Right atrium auricular region (tissue), 2 donors: ENCODE measurements around the gene NTMT1. TPM values are rescaled to one million over a fixed set of nuclear protein-coding genes. Genes with fewer than 3 reads are reported as not detected.
"Not testable (repeated sequence)": the region's sequence is repeated elsewhere in the genome, so short reads cannot be mapped to it uniquely, and the experiment has no call there.

Experiments
- DNase-seq: peaks from one replicate; pipeline ENCODE4 v3.0.0-alpha.2; 2019; ENCODE audit warnings: low spot score
- H3K27ac ChIP-seq, 2 donors: fragments of 200-600 bp; sonication (generic); 1 replicate in 1 of 2; 2 replicates in 1 of 2; pipeline ENCODE4 v1.5.1; 2016 to 2019
- H3K27me3 ChIP-seq, 2 donors: fragments of 200-600 bp; sonication (generic); one replicate each; pipeline versions ENCODE4 v1.5.1 to v1.6.0; 2017 to 2019
- H3K36me3 ChIP-seq: fragments of 200-600 bp; sonication (generic); one replicate; pipeline ENCODE4 v1.5.1; 2016
- H3K4me1 ChIP-seq, 2 donors: fragments of 200-600 bp; sonication (generic); one replicate each; pipeline versions ENCODE4 v1.5.1 to v1.6.0; 2017 to 2019
- H3K4me3 ChIP-seq, 2 donors: fragments of 200-600 bp; sonication (generic); 1 replicate in 1 of 2; 2 replicates in 1 of 2; pipeline ENCODE4 v1.5.1; 2017 to 2019; ENCODE audit warnings: mild to moderate bottlenecking in 1 of 2, moderate library complexity in 1 of 2
- H3K9me3 ChIP-seq, 2 donors: fragments of 200-600 bp; sonication (generic); one replicate each; pipeline ENCODE4 v1.5.1; 2019
- total RNA-seq, 2 donors: library from RNA; depleted of rRNA; stranded (reverse); fragments of >200 nt; gene quantifications; one replicate each; pipeline ENCODE4 v1.1.0, GENCODE V29; 2016
- TF ChIP-seq, protein P1 (sequence below), 2 donors: fragments of 200-600 bp; sonication (generic); IDR thresholded peaks; one replicate each; pipeline ENCODE4 v1.5.1; 2019; ENCODE audit warnings: antibody characterized with exemption in 2 of 2

Gene NTMT1
- total RNA-seq, 2 donors from 2014 or later, result 33.7 to 36.0 TPM

DNA sequence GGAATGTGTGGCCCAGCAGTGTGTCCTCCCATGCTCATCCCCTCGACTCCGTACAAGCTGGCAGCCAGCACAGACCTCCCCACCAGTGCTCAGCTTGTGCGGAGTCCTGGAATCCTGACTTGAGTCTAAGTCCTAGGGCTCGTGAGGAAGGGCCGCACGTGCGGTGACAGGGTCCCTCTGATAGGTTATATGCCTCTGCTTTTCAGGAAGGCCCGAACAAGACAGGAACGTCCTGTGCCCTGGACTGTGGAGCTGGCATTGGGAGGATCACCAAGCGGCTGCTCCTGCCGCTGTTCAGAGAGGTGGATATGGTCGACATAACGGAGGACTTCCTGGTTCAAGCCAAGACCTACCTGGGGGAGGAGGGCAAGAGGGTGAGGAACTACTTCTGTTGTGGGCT, 7.9 kb downstream of the NTMT1 start:
- peaks cover 65% of the 10 kb centered on the region for H3K36me3 ChIP-seq
- no peaks in the 10 kb centered on the region for H3K27me3 ChIP-seq
- no peak overlapping the region for H3K27ac ChIP-seq
- H3K9me3 ChIP-seq, result no peaks in the 10 kb centered on the region
- no peak overlapping the region for H3K4me3 ChIP-seq
- TF ChIP-seq, protein P1, sequence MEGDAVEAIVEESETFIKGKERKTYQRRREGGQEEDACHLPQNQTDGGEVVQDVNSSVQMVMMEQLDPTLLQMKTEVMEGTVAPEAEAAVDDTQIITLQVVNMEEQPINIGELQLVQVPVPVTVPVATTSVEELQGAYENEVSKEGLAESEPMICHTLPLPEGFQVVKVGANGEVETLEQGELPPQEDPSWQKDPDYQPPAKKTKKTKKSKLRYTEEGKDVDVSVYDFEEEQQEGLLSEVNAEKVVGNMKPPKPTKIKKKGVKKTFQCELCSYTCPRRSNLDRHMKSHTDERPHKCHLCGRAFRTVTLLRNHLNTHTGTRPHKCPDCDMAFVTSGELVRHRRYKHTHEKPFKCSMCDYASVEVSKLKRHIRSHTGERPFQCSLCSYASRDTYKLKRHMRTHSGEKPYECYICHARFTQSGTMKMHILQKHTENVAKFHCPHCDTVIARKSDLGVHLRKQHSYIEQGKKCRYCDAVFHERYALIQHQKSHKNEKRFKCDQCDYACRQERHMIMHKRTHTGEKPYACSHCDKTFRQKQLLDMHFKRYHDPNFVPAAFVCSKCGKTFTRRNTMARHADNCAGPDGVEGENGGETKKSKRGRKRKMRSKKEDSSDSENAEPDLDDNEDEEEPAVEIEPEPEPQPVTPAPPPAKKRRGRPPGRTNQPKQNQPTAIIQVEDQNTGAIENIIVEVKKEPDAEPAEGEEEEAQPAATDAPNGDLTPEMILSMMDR (IDR thresholded peaks at IDR 0.05), result no peak
- DNase-seq, result no peak
- H3K4me1 ChIP-seq, result peaks cover 0 to 41% of the 10 kb centered on the region in 2 donors

DNA sequence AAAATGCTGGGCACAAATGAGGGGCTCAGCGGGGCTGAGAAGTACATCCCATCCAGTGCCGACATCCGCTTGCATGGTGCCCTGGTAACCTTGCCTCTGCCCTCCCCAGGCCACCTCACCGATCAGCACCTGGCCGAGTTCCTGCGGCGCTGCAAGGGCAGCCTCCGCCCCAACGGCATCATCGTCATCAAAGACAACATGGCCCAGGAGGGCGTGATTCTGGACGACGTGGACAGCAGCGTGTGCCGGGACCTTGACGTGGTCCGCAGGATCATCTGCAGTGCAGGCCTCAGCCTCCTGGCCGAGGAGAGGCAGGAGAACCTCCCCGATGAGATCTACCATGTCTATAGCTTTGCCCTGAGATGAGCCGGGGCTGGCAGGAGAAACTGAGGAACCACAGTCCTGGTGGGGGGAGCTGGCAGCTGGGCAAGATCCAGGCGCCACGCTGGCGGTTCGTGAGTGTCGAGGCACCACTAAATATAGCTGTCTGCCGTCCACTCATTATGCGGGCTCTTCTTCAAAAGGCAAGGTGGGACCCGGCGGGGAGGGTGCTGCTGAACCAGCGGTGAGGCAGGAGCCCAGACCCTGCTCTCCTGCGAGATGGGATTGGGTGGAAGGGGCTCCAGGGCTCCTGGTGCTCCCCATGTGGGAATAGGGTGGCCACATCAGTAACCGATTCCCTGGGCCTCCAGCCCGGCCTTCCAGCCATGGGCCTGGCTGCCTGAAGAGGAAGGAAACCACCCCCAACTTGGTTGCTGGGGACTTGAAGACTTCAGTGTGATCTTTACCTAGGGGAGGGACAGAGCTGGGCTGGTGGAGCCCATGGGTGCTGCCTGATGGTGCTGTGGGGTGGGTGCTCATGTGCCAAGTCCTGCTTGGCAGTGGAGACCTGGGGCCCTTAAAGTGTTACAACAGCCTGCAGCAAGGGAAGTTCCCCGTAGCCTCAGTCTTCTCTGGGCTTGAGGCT, 9.4 kb downstream of the NTMT1 start:
- Histone ChIP-seq H3K4me3 (no peak overlapping the region), H3K4me1 (peaks cover 0 to 41% of the 10 kb centered on the region in 2 donors), H3K27ac (no peak overlapping the region)

DNA sequence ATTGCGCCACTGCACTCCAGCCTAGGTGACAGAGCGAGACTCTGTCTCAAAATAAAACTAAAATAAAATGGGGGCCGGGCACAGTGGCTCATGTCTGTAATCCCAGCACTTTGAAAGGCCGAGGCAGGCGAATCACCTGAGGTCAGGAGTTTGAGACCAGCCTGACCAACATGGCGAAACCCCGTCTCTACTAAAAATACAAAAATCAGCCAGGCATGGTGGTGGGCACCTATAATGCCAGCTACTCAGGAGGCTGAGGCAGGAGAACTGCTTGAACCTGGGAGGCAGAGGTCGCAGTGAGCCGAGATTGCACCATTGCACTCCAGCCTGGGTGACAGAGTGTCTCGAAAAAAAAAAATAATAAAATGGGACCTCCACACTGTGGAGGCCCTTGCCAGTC, 10.4 kb downstream of the NTMT1 start:
- DNase-seq, H3K27me3 ChIP-seq, H3K27ac ChIP-seq, H3K4me3 ChIP-seq, H3K9me3 ChIP-seq: not testable (repeated sequence)
- H3K36me3 ChIP-seq, result peaks cover 74% of the 10 kb centered on the region
- peaks cover 0 to 41% of the 10 kb centered on the region in 2 donors for H3K4me1 ChIP-seq

More for the DNA sequence above, 9.4 kb downstream of the NTMT1 start:
- Histone ChIP-seq H3K36me3 (peaks cover 74% of the 10 kb centered on the region), H3K27me3 (no peaks in the 10 kb centered on the region), H3K9me3 (no peaks in the 10 kb centered on the region)
- no peak for DNase-seq
- TF ChIP-seq, protein P1 (IDR thresholded peaks at IDR 0.05), result no peak

DNA sequence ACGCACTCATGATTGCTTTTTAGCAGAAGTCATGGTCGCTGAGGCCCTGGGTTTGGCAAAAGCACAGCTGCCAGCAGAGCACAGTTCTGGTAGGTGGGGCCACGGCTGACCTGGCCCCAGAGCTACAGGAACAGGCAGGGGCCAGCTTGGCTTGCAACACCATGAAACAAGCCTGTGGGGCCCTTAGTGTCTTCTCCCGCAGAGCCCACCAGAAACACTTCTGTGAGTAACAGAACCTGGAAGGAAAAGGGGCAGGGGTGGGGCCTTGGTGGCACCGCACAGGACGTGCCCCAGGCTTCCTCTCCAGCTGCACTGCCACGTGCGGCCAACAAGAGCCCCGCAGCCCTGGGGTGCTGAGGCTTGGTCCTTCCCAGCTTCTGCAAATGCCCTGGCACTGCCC, 11.1 kb downstream of the NTMT1 start:
- H3K27me3 ChIP-seq, result no peaks in the 10 kb centered on the region
- no peaks in the 10 kb centered on the region for H3K9me3 ChIP-seq
- no peak overlapping the region for H3K4me3 ChIP-seq
- peaks cover 74% of the 10 kb centered on the region for H3K36me3 ChIP-seq
- H3K27ac ChIP-seq, result no peak overlapping the region
- peaks cover 0 to 36% of the 10 kb centered on the region in 2 donors for H3K4me1 ChIP-seq
- TF ChIP-seq, protein P1 (IDR thresholded peaks at IDR 0.05), result no peak
- no peak for DNase-seq

DNA sequence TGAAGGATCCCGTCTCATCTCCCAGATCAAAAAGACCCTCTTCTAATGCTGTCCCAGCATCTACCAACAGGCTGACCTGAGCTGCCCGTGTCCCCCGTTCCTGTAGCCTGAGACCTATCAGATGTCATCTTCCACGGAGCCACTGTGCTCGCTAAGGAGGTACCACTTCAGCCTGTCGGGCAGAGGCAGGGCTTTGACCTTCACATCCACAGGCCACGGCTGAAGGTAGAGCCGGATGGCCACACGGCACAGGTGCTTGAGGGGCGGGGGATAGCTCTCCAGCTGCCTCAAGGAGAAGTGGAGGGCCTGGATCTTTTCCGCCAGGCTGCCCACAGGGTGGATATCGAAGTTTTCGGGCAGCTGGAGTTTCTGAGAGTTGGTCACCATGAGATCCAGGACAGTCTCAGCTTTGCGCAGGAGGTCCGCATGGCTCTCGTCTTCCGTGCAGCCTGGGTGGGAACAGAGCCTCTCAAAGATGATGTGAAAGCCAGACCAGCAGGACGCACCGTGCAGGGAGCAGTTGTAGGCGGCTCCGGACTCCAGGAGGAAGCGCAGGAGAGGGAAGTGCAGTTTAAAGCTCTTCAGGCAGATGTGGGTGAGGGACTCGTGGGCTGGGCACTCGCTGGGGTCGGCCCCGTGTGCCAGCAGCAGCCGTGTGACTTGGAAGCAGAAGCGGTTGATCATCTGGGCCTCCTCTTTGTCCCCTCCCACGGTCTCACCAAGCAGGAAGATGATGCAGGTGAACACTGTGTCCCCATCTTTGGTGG, 11.9 kb downstream of the NTMT1 start:
- Histone ChIP-seq H3K27ac (no peak overlapping the region), H3K4me1 (peaks cover 0 to 34% of the 10 kb centered on the region in 2 donors), H3K4me3 (no peak overlapping the region), H3K36me3 (peaks cover 69% of the 10 kb centered on the region), H3K9me3 (no peaks in the 10 kb centered on the region), H3K27me3 (no peaks in the 10 kb centered on the region)
- TF ChIP-seq, protein P1 (IDR thresholded peaks at IDR 0.05), result no peak
- DNase-seq, result no peak
